NCI-H2227 (cell line): ENCODE results near the gene SPAG6.

Experiments
- DNase-seq: peaks from one replicate; lab custom pipeline; 2025; ENCODE audit not compliant: unreplicated experiment; lab: John Stamatoyannopoulos, UW

SPAG6 gene

DNA sequence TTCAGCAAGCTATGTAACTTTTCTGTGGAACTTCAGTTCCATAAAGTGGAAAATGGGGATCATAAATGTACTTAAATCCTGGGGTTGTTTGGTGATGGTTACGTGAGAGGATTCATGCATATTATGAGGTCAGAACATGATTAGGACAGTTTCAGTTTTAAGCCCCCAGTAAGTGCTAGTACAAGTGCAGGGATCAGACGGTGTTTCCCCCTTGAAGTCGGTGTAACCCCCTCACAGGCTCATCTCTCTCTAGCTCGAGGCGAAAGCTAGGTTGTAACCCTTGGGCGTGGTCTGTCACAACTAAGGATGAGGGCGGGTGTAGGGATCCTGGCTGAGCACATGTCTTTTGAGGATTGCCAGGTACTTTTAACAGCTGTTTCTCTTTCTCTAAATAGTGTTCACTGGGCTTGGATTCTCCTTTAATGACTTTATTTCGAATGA lies 84.7 kb downstream of the SPAG6 start:
- DNase-seq, result no peak

- no peak for DNase-seq
Measured at GRCh38 chr10:22433875-22434274, 88.6 kb downstream of the SPAG6 start.

- no peak for DNase-seq
Measured at GRCh38 chr10:22434521-22434920, 89.2 kb downstream of the SPAG6 start.

- DNase-seq, result no peak
Measured at GRCh38 chr10:22435650-22436049, 90.4 kb downstream of the SPAG6 start.

DNA sequence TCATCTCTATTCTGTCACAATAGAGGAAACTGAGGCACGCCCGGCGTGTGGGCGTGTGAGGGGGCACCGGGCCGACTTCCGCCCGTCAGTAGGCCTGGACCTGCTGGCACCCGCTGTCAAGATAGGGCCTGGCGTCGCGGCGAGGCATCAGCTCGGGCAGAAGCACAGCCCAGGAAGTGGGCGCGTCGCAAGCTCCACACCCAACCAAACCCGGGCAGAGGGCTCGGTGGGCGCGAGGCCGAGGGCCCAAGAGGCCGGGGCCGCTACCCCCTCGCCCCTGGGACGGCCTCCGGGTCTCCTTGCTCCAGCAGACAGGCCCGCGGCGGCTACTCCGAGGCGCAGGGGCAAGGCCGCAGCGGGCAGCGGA lies 91.2 kb downstream of the SPAG6 start:
- DNase-seq, result no peak

- peak; percentile 91 for DNase-seq
Measured at GRCh38 chr10:22436893-22437619, 91.8 kb downstream of the SPAG6 start.

GRCh38 chr10:22437620-22438588 lies 92.6 kb downstream of the SPAG6 start:
- no peak for DNase-seq

DNA sequence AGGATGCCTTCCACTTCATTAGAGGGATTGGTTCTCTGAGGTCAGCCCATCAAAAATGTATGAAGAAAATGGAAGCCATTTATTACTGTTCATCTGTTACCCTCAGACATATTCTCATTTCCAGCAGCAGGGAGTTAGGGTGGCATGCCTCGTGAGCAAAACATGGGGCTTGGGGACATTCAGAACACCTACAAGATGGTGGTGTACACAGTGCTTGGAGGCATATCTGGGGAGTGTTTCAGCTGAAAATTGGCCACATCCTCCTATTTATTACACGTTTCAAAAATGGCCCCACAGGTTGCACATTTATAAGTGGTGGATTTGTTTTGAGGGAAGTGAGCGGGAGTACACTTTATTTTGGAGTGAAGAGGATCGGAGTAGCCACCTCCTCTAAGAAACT lies 93.4 kb downstream of the SPAG6 start:
- no peak for DNase-seq

- DNase-seq, result no peak
Measured at GRCh38 chr10:22442063-22442462, 96.8 kb downstream of the SPAG6 start.

GRCh38 chr10:22442468-22442867 lies 97.2 kb downstream of the SPAG6 start:
- DNase-seq, result no peak

DNA sequence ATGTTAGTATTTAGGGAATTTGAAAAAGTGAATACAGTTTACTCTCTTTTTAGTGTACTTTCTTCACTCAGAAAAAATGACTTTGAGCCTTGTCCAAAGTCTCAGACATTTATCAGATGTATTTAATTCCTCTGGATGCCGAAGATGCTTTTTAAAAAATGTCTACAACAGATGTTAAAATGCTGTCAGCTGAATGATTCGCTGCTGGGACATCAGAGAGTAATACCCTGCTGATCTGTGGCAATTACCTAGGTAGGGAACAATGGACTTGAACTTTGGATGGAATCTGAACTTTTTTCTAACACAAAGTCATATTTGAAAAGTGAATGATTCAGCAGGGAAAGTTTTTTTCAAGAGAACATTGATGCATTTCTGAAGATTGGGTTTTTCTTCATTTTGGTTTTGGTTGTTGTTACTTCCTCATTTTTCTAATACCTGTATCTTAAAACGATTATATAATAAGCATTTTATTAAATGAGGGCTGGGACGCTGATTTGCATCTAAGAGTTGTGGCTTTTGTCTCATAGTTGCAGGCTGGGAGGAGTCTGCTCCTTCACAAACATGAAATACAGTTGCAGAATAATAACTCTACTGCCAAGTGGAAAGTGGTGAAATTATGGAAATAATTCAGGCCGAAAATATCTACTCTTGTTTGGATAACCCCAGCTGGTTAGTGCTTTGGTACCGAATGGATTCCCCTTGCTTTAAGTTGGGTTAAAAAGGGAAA lies 98.0 kb downstream of the SPAG6 start:
- DNase-seq, result no peak

DNA sequence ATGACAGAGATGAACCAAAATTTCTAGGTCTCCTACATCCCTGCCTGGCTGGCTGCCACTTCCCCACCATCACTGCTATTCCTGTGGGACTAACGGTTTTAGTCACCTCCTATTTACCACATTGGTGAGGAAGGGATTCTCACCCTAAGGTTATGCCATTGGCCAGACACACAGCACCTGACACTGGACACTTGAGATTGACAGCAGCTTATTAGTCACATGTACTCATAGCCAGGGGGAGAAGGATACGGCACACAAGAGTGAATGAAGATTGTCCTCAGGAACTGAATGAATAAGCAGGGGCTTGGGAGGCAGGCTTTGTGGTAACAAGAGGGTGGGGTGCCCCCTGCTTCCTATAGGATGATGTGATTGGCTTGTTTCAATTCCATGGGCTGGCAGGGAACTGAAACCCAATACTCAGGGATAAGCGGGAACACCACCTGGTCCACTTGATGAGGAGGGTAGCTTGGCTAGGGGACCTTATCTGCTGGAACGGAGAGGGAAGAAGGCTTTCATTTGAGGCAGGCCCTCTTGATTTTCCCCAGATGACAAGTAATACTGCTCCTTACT lies 99.0 kb downstream of the SPAG6 start:
- no peak for DNase-seq

DNA sequence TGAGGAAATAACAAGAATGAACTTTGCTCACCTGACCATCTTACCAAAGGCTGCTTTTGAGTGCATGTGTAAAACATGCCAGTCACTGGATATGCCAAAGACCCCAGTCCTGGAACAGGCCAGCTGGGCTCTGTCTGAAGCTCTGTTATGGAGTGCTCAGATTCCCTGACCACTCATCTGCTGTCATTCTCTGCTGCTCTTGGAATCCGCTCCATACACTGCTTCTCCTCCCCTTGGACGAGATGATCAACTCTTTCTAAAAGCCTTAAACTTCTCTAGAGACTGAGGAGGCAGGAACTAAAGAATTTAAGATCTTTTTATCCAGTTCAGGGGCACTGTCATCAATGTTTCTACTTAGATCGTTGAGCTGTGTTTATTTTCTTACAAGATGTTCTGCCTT lies 100.2 kb downstream of the SPAG6 start:
- no peak for DNase-seq

- DNase-seq, result no peak
Measured at GRCh38 chr10:22447068-22447467, 101.8 kb downstream of the SPAG6 start.

GRCh38 chr10:22451346-22451745 lies 106.0 kb downstream of the SPAG6 start:
- no peak for DNase-seq

DNA sequence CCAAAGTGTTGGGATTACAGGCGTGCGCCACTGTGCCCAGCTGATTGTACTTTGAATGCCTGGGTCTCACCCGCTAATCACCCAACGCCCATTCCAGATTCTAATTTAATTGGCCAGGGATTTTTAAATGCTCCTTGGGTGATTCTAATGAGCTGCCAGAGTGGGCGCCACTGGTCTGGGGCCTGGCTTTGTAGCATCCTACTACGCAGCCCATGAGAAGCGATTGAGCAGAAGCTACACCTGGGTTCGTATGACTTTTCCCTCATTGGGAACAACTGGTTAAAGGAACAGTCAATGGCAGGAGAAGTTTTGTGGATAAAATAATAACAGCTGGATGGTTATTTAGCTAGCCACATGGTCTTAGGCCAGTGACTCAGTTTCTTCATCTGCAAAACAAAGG lies 108.0 kb downstream of the SPAG6 start:
- DNase-seq, result no peak

- DNase-seq, result peak; percentile 25
Measured at GRCh38 chr10:22453948-22454591, 108.8 kb downstream of the SPAG6 start.

GRCh38 chr10:22454634-22455033 lies 109.3 kb downstream of the SPAG6 start:
- no peak for DNase-seq

- no peak for DNase-seq
Measured at GRCh38 chr10:22455068-22455857, 110.0 kb downstream of the SPAG6 start.

- DNase-seq, result no peak
Measured at GRCh38 chr10:22456486-22456885, 111.2 kb downstream of the SPAG6 start.
